ENCODE data around the gene C12orf42.

C12orf42 gene

DNA sequence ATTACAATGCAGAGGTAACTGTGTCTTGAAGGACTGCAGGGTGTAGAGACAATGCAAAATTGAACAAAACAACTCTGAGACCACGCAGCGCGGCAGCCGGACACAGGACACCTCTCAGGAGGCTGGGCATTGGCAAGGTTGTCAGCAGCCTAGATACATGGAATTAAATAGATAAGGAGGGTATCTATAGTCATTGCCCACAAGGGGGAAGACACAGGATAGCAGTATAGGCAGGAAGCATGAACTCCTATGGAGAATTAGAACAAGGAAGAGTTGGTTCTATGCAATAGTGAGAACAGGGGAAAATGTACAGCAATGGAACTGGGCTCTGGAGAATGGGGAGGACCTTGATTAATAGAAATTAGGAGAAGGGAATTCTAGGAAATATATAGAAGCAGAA lies 164.1 kb downstream of the C12orf42 start:
- DNase-seq = no peak

DNA sequence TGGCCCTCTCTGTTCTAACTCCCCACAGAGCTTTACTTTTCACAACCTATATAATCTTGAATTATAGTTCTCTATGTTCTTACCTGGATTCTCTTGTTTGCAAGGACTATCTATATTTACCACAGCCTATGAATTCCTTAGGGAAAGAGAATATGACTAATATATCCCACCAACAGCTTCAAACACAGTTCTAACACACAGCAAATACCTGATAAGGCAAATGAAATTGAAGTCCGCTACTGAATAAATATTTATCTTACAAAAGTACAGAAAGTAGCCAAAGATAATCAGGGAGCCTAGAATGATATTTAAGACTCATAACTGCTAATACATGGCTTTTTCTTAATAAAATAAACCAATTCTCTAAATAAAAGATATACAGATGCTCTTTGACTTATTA lies 165.1 kb downstream of the C12orf42 start:
- no peak for DNase-seq

DNA sequence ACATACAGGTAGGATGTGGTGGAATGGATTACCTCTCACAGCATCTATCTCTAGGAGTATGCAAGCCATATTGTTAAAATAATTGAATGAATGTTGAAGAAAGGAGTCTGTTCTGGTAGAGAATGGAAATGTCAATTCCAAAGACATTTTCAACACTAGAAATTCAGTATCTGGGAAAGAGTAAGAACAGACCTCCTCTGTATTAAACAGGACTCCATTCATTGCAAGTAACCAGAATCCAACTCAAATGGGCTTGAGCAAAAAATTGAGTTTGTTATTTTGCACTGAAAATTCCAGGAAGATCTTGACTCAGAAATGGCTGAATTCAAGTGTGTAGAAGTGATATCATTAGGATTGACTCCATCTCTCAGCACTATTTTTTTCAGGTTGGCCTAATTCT lies 168.1 kb downstream of the C12orf42 start:
- no peak for DNase-seq

DNA sequence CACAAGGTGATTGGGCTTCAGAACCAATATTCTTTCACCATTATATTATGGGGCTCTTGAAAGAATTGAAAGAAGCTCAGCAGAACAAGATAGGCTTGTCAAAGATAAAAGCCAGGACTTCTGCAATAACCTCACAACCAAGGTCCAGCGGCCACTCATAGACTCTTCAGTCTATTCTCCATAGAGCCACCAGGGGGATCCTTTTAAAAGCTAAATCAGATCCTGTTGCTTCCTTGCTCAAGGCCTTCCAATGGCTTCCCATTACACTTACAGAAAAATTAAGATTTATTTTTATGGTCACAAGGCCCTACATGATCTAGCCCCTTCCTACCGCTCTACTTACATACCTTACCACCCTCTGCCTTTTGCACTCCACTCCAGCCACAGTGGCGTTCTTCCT lies 169.6 kb downstream of the C12orf42 start:
- peak in 1 of 2 experiments; percentile 7 for DNase-seq

DNA sequence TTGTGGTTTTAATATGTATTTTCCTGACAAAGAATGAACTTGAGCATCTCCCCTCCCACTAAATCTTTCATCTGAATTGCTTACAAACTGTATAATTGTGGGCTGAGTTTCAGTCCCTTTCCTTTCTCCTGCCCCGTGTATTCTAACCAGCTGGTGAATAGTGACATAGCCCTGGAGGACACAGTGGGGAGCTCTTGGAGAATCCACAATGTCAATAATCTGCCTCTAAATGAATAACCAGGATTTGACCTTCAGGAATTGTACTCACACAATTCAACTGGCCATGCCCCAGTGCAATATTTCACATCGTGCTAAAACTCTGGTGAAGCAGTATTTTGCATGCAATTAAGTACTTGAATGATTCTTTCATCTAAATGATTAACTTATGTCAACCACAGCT lies 177.2 kb downstream of the C12orf42 start:
- DNase-seq = no peak

DNA sequence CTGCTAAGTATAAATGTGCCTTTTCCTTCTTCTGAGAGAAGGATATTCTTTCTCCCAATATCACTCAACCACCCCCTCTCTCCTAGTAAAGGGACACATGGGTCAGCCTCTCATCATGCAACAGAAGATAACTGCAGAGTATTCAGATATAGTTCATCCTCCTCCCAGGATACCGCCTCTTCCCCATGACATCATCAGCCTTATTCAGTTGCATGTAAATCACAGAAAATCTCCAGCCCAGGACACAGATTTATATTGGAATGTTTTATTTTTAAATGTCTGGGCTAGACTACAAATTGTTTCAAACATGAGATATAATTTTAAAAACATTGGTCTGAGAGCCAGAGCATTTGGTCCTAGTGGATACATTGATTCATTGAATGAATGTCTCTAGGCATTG lies 178.5 kb downstream of the C12orf42 start:
- DNase-seq = no peak

DNA sequence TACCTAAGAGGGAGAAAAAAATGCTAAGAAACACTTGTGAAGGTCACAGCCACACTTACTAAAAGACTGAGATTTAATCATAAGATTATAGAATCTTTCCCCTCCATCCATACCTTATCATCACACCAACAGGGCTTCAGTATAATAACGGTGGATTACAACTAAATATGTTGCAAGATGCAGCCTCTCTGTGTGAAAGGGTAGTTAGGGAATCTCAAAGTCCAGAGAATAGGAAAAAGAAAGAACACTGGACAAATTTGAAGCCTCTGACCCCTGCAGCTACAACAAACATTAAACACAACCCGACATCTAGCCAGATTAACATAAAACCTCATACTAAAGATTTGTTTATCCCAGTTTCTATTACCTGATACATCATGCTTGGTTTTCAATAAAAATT lies 181.0 kb downstream of the C12orf42 start:
- no peak for DNase-seq

DNA sequence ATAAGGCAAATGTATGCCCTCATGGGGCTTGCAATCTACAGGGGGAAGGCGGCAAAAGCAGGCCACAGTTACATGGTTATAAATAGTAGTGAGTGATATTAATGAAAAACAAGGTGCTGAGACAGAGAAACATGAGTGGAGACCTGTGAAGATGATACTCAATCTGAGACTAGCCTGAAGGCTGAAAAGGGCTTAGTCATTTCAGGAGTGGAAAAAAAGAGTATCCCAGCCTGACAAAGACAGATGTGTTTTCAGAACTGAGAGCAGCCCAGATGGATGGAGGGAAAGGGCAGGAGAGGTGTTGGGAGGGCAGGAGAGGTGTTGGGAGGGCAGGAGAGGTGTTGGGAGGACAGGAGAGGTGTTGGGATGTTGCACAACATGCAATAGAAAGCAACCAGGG lies 181.9 kb downstream of the C12orf42 start:
- DNase-seq = no peak

DNA sequence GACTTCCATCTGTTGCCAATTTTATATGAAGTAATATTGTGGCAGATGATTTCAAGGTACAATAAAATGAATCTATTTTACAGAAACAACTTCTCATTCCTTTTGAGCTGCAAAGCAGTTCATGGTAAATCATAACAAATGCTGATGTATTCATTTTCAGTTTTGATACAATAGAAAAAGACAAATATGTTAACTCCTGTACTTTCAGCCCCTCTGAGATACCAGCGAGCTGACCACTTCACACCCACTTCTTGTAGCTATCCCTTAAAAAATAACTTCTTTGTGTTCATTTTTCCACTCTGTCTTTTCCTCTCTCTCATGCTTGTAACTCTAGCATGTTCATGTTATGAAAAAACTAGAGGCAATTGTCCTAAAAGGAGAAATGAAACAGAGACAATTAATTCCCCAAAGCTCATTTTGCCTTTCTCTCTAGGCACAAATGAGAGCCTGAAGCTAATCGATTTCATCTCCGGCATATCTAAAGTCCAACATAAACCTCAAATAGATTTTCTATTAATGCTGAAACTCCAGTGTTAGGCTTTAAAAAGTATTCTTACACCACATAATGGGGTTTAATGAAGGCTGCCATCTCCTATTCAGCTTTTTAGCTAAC lies 182.9 kb downstream of the C12orf42 start:
- DNase-seq = no peak

DNA sequence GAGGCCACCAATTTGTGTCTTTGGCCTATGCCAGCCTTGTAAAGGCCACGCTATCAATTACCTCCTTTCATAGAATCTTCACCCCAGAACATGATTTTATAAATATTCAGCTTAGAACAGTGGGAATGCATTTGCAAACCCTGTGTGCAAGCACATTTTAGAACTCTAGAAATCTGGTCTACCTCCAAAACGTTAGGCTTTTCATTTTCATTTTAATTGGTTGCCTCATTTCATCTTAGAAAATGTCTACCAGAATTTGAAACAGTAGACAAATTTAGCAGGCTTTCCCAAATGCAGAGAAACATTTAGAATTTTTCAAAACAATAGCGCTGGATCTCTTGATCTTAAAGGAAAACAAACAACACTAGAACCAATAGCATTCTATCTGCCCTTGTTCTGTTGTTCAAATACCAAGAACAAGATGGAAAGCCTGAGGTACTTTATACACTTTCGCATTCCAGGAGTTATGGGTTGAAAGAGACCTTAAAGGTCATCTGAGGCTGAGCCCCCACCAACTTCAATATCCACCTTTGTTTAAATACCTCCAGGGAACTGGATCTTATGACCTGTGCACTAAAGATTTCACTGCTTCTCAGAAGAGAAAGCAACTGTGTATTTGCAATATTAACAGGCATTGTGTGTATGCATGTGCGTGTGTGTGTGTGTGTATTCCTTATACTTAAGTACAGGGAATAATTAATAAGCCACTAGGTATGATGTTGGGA lies 185.1 kb downstream of the C12orf42 start:
- DNase-seq = no peak

DNA sequence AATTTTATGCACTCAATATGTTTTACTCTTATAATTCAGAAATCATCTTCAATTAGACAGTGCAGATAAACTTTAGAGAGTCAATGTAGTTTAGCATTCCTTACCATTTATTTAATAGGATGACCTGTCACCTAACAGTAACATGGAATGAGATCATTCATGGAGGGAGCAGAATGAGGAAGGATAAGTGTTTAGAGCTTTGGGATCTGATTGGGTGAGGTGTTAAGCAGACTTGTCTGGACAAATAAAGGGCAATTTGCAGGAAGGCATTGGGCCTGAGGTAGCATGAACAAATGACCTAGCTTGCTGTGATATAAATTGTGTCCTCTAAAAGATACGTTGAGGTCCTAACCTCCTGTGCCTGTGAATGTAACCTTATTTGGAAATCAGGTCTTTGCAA lies 187.4 kb downstream of the C12orf42 start:
- DNase-seq = no peak

DNA sequence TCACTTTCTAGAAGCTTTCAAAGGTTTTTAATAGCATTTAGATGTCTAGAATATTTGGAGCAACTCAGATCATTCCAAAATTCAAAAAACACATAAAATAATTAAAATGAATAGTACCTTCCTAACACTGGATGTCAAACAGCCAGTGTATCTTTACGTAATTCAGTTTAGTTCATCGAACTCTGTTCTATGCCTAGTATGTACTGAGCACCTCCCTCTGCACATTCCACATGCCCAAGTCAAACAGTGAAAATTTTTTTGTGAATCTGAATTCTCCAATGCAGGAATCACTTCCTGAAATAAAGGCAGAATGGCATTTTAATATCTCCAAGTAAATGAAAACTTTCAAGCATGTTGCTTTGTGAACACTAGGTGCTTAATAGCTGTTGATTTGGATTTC lies 192.3 kb downstream of the C12orf42 start:
- DNase-seq = no peak

DNA sequence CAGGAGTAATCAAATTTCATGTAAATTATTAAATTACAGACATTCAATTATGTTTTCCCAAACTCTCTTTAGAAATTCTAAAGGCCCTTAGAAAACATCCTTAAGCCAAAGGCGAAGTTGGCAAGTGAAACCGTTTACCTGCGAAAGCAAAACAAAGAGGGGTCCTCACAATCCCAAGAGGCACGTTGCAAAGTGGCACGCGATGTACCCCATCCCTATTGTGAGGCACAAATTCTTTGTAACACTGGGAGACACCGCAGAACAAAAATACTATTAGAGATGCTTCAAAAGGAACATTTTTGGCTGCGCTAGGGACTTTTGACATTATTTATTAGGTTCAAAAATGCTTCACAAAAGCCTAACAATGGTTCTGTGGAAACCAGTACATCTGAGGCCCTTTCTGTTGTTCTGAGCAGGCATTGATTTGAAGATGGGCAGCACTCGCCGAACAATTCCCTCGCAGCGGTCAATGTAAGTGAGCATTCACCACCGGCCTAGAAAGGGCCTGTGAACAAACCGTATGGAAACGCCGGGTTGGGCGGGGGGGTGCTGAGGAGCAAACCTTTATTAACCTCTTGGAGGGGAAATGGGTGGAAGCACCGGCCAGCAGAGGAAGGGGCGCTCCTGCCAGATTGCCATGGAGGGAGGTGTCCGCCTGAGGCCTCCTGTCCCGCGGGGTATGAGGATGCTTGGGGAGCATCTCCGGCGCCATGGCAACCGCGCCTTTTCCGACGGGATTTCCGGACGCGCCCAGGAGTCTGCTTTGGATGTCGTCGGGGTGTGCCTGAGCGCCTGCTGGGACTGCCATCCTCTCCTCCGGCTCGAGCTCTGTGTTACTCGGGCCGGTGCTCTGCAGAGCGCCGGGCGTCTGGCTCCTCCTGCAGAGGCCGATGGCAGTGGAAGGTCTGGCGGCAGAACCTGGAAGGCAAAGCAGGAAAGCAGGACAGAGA lies 193.9 kb downstream of the C12orf42 start:
- DNase-seq = no peak

DNA sequence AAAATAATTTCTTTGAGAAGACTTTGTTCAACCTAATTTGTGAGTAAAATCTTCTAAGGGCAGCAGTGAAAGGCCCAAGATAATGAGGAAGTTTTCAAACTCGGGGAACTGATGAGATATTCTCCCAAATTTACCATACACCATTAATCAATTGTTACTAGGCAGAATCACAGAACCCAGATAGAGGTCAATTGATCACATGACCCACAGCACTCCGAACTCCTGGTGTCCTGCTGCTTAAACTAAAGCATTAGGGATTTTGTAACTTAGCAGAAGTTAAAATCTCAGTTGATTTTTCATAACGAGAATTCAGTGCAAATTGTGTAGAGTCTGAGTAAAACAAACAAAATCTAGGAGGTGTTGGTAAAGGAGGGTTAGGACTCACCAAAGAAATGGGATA lies 207.8 kb downstream of the C12orf42 start:
- no peak for DNase-seq

DNA sequence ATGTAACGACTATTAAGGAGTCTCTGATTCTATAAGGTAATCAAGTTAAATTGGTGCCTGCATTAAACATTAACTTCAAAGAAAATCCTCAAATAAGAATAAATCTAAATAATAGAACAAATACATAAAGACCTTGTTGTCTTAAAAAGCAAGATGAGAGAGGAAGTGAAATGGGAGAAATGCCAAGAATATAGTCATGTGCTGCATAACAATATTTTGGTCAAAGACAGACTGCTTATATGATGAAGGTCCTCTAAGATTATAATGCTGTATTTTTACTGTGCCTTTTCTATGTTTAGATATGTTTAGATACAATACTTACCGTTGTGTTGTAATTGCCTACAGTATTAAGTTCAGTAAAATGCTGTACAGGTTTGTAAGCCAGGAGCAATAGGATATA lies 213.6 kb downstream of the C12orf42 start:
- DNase-seq = no peak

DNA sequence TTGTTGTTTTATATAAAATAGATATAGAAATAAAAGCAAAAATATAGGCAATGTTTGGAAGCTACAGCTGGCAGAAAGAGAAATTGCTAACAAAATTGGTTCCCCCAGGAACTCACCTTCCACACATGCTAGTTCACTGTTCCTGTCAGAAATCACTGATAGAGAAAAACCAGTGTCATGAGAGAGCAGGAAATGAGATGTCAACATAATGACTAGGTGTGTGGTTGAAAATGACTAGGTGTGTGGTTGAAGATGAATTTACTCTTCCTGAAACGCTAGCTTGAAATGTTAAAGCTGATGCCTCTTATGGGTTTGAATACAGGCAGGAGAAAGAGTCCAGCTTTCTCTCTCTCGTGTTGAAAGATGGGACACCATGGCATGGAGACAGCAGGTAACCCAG lies 216.3 kb downstream of the C12orf42 start:
- DNase-seq = no peak

DNA sequence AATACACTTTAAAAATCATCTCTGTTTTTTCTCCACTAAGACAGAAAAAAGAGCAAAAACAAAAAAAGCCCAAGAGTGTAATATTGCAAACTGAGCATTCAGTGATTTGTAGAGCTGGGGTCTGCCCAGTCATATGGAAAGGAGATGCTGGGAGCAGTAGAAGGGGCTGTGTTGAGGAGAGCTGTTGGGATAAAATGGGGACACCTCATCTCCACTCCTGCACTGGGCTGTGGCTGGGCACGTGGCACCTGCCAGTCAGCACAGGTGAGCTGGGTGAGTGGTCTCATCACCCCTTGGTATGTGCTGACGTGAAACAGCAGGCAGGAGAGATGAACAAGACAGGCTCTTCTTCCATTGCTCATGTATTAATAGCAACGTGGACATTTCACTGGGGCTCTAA lies 217.4 kb downstream of the C12orf42 start:
- no peak for DNase-seq

DNA sequence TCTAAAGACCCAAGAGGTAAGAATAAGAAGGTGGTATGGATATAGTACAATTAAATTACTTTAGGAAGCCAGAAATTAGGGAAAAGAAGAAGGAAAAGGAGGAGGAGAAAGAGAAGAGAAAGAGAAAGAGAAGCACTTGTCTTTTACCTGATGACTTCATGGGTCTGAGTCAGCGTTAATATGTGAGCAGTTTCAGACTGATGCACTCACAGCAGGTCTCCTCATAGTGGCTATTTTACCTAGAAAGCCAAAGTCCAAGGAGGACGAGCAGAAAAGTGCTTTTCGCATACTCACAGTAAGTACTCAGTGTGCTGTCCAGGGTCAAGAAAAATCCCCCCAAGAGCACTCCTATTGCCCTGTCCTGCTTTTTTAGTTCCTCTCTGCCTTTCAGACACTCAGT lies 222.1 kb downstream of the C12orf42 start:
- DNase-seq = no peak

DNA sequence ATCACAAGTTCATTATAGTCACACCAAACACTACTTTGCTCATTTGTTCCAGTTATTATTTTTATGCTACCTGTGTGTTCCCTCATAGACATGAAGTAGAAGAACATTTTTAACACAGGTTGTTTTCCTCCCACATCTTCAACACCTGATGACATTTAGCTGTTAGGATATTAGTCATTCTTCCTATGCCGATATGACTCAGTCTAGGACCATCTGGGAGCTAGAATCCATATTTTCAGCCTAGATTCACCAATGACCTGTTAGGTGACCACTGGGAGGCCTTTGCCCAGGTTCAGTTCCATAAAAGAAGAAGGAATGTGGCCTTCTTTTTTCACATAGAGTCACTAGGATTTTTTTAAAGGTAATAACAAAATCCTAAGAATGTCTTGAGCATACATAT lies 222.8 kb downstream of the C12orf42 start:
- no peak for DNase-seq

DNA sequence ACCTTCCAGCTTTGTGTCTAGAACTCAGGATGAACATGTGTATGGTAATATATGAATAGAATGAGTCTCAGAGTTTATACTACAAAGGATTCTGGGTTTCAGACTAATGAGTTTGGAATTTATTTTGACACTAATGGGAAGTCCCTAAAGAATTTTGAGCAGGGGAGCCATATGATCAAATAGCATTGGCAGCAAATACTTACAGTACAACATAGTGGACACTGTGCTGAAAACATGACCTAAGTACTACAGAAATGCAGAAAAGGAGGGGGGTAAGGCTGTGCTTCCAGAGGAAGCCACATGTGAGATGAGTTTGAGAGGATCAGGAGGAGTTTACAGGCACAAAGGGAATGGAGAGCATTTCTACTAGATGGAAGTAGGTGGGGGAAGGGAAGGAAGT lies 225.8 kb downstream of the C12orf42 start:
- no peak for DNase-seq

DNA sequence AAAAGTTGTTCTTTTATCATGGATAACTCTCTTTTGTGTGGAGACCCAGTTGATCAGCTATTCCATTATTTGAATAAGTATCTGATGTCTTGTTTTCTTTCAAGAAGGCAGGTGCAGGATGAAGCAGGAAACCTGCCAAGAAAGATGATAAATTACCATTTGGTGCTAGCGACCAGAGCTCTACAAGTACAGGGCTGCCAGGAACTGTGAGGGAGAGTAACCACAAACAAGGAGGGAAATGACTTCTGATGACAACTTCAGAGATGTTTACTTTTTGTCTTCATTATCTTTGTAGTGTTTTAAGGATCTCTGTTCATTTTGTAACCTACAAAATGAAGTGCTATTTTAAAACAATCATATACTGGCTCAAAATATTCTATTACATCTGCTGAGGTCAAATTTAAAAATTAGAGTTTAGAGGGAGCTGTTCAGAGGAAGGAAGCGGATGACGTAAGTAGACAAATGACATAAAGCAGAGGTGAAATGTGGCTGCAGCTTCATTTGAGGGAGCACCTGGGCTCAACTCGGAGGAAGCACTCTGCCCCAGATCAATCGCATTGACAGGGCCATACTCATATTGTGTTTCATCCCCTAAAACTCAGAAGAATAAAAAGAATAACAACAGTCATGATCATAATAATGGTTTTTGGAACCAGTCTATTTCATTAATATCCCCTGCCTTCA lies 226.8 kb downstream of the C12orf42 start:
- DNase-seq = no peak

DNA sequence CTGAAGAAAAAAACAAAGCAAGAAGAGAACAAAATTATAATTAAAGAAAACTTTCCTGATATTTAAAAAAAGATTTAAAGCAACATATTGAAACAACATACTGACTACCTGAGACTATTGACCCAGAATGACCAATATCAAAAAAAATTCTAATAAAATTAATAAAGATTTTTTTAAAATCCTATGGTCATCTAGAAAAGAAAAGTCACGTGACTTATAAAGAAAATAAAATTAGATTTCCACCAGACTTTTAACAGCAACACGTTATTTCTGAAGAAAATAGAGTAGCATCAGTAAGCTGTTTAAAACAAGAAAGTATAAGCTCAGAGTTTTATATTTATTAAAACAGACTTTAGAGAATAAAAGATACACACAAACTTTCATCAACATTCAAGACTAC lies 238.0 kb downstream of the C12orf42 start:
- DNase-seq = no peak
